ENCODE results near the gene PRKRIP1. TPM values are rescaled to one million over a fixed set of nuclear protein-coding genes. Genes with fewer than 3 reads are reported as not detected.

PRKRIP1 gene
- total RNA-seq, 4 donors from 2014 or later = 16.1 to 36.6 (median 25.4) TPM

DNA sequence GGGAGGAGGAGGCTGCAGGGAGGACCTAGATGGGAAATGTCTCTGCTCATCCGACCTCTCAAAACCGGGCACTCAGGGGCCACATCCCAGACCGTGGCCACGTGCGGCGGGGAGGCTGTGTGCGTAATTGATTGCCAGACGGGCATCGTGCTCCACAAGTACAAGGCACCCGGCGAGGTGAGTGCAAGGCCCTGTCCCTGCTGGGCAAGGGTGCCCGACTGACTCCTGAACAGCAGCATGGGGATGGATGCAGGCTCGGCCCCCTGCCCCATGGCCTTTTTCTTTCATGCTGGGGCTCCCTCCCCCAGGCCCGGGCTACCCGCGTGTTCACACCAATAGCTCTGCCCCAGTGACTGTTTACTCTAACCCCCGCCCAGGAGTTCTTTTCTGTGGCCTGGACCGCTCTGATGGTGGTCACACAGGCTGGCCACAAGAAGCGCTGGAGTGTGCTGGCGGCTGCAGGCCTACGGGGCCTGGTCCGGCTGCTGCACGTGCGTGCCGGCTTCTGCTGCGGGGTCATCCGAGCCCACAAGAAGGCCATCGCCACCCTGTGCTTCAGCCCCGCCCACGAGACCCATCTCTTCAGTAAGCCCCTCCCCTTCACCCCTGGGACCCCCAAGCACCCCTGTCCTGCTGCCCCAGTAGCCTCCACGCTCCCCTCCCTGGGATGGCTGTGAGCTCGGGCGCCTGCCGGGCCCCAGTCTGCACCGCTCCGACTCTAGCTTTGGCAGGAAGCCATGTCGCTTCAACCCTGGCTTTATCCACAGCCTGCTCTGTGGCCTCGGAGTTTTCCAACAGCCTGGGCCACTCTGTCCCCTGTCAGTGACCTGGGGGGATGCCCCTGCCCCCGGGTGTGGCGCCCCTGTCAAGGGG lies 72.6 kb downstream of the PRKRIP1 start:
- intact Hi-C loops (cut with DNase I; ENCODE audit: low total_unique reads) = no loop called here
- Histone ChIP-seq H3K9me3 (no peaks in the 10 kb centered on the region), H3K4me1 (peaks cover 4 to 9% of the 10 kb centered on the region in 2 donors), H3K27ac (no peak overlapping the region), H3K27me3 (no peaks in the 10 kb centered on the region), H3K4me3 (no peak overlapping the region), H3K36me3 (no peaks in the 10 kb centered on the region)
- TF ChIP-seq, protein P1, sequence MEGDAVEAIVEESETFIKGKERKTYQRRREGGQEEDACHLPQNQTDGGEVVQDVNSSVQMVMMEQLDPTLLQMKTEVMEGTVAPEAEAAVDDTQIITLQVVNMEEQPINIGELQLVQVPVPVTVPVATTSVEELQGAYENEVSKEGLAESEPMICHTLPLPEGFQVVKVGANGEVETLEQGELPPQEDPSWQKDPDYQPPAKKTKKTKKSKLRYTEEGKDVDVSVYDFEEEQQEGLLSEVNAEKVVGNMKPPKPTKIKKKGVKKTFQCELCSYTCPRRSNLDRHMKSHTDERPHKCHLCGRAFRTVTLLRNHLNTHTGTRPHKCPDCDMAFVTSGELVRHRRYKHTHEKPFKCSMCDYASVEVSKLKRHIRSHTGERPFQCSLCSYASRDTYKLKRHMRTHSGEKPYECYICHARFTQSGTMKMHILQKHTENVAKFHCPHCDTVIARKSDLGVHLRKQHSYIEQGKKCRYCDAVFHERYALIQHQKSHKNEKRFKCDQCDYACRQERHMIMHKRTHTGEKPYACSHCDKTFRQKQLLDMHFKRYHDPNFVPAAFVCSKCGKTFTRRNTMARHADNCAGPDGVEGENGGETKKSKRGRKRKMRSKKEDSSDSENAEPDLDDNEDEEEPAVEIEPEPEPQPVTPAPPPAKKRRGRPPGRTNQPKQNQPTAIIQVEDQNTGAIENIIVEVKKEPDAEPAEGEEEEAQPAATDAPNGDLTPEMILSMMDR (IDR thresholded peaks at IDR 0.05) = no peak
- no peak for TF ChIP-seq POLR2A (IDR thresholded peaks at IDR 0.05)
- DNase-seq = no peak

DNA sequence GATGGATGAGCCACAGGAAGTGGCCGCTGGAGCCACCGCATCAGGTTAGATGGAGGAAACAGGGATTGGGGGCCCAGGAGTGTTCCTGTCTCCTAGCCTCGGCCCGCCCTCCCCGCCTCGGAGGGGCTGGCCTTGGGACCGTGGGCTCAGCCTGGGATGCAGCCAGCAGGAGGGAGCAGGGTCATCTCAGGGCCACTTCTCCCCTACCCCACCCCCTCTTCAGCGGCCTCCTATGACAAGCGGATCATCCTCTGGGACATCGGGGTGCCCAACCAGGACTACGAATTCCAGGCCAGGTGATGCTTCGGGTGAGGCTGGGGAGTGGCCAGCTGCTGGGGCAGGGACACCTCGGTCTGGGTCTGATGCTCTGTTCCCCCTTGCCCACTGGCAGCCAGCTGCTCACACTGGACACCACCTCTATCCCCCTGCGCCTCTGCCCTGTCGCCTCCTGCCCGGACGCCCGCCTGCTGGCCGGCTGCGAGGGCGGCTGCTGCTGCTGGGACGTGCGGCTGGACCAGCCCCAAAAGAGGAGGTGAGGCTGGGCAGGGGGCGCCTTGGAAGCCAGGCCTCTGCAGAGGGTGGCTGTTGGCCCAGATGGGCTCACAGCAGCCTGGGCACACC lies 73.3 kb downstream of the PRKRIP1 start:
- TF ChIP-seq, protein P1 (IDR thresholded peaks at IDR 0.05) = no peak
- TF ChIP-seq POLR2A (IDR thresholded peaks at IDR 0.05) = no peak
- DNase-seq = no peak
- H3K27ac ChIP-seq = no peak overlapping the region
- no peak overlapping the region for H3K4me3 ChIP-seq
- H3K27me3 ChIP-seq = no peaks in the 10 kb centered on the region
- intact Hi-C loops (cut with DNase I; ENCODE audit: low total_unique reads) = no loop called here
- H3K4me1 ChIP-seq = peaks cover 0 to 5% of the 10 kb centered on the region in 2 donors
- H3K9me3 ChIP-seq = no peaks in the 10 kb centered on the region
- no peaks in the 10 kb centered on the region for H3K36me3 ChIP-seq

DNA sequence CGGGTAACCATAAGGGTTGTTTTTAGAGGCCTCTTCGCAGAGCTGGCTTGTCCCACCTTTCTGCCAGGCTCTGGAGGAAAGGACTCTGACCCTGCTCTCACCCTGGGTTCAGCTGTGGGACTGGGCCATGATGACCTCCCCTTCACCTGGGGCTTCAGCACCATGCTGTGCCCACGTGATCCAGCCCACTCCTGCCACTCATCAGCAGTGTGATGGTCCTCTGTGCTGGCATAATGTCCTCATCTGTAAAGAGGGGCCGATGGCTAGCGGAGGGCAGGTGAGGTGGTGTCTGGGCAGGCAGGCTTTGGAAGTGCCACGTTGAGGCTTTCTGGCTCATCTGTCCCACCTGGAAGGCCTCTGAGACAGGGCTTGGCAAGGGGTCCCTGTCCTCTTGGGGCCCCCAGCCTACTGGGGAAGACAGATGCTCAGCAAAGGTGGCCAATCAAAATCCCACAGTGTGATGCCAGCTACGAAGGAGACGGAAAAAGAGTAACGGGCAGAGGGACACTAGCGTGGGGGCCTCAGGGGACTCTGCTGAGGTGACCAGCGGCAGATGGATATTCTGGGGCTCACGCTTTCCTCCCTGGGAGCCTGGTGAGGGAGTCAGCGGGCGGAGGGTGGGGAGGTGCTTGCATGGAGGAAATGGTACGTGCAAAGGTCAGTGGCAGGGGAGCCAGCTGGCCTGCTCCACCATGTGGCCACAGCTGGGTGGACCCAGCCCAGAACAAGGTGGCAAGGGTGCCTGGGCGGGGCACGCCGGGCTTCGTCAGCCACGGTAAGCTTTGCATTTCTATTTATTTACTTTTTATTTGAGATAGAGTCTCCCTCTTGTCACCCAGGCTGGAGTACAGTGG lies 74.0 kb downstream of the PRKRIP1 start:
- H3K4me3 ChIP-seq = no peak overlapping the region
- no peak overlapping the region for H3K27ac ChIP-seq
- H3K9me3 ChIP-seq = no peaks in the 10 kb centered on the region
- H3K4me1 ChIP-seq = peaks cover 0 to 5% of the 10 kb centered on the region in 2 donors
- H3K27me3 ChIP-seq = no peaks in the 10 kb centered on the region
- no peaks in the 10 kb centered on the region for H3K36me3 ChIP-seq
- intact Hi-C loops (cut with DNase I; ENCODE audit: low total_unique reads) = no loop called here
- no peak for DNase-seq
- TF ChIP-seq, protein P1 (IDR thresholded peaks at IDR 0.05) = no peak
- no peak for TF ChIP-seq POLR2A (IDR thresholded peaks at IDR 0.05)

DNA sequence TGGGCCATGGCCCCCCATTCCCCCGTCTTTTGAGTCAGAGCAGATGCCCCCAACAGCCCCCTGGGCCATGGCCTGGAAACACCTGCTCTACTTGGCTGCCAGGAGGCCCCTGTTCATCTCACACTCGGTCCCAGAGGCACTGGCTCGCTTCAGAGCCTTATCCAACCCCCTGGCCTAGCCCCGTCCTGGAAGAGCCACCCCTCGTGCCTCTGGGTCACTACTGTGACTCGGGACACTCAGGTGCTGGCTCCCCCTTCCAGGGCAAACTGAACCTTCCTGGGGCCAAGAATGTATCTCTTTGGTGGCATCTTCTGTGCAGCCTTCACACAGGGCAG lies 75.6 kb downstream of the PRKRIP1 start:
- no peak for DNase-seq
- intact Hi-C loops (cut with DNase I; ENCODE audit: low total_unique reads) = no loop called here
- H3K4me1 ChIP-seq = no peaks in the 10 kb centered on the region
- no peak overlapping the region for H3K4me3 ChIP-seq
- H3K27ac ChIP-seq = no peak overlapping the region
- H3K36me3 ChIP-seq = no peaks in the 10 kb centered on the region
- TF ChIP-seq, protein P1 (IDR thresholded peaks at IDR 0.05) = no peak
- TF ChIP-seq POLR2A (IDR thresholded peaks at IDR 0.05) = no peak
- no peaks in the 10 kb centered on the region for H3K9me3 ChIP-seq
- no peaks in the 10 kb centered on the region for H3K27me3 ChIP-seq

Measured in uterus (tissue), 4 donors.